ENCODE results near the gene GOLGA7B.

GOLGA7B gene

GRCh38 chr10:97811958-97812357 lies 37.7 kb upstream of the GOLGA7B start:
- DNase-seq = no peak
- no peaks in the 10 kb centered on the region for H3K36me3 ChIP-seq
- no peak overlapping the region for H3K4me3 ChIP-seq (ENCODE audit: low read depth, low read length)
- no peaks in the 10 kb centered on the region for H3K4me1 ChIP-seq
- TF ChIP-seq CTCF (IDR thresholded peaks at IDR 0.05; ENCODE audit: low read depth, low read length) = no peak
- H3K27me3 ChIP-seq = no peaks in the 10 kb centered on the region
- H3K9me3 ChIP-seq = no peaks in the 10 kb centered on the region

GRCh38 chr10:97812696-97813095 lies 36.9 kb upstream of the GOLGA7B start:
- Histone ChIP-seq H3K9me3 (no peaks in the 10 kb centered on the region), H3K4me1 (no peaks in the 10 kb centered on the region), H3K27me3 (no peaks in the 10 kb centered on the region), H3K4me3 (ENCODE audit: low read depth, low read length) (no peak overlapping the region), H3K36me3 (no peaks in the 10 kb centered on the region)
- no peak for TF ChIP-seq CTCF (IDR thresholded peaks at IDR 0.05; ENCODE audit: low read depth, low read length)
- DNase-seq = no peak

- no peak for TF ChIP-seq CTCF (IDR thresholded peaks at IDR 0.05; ENCODE audit: low read depth, low read length)
- no peaks in the 10 kb centered on the region for H3K36me3 ChIP-seq
- no peaks in the 10 kb centered on the region for H3K27me3 ChIP-seq
- no peaks in the 10 kb centered on the region for H3K9me3 ChIP-seq
- H3K4me1 ChIP-seq = no peaks in the 10 kb centered on the region
- DNase-seq = no peak
- no peak overlapping the region for H3K4me3 ChIP-seq (ENCODE audit: low read depth, low read length)
These were observed 36.3 kb upstream of the GOLGA7B start for GRCh38 chr10:97813311-97813710.

- no peak for TF ChIP-seq CTCF (IDR thresholded peaks at IDR 0.05; ENCODE audit: low read depth, low read length)
These were observed 34.6 kb upstream of the GOLGA7B start for GRCh38 chr10:97814996-97815395.

GRCh38 chr10:97816609-97817008 lies 33.0 kb upstream of the GOLGA7B start:
- DNase-seq = no peak
- Histone ChIP-seq H3K27me3 (no peaks in the 10 kb centered on the region), H3K4me1 (no peaks in the 10 kb centered on the region), H3K4me3 (ENCODE audit: low read depth, low read length) (no peak overlapping the region), H3K36me3 (no peaks in the 10 kb centered on the region), H3K9me3 (no peaks in the 10 kb centered on the region)
- no peak for TF ChIP-seq CTCF (IDR thresholded peaks at IDR 0.05; ENCODE audit: low read depth, low read length)

More at GRCh38 chr10:97814996-97815395, 34.6 kb upstream of the GOLGA7B start:
- DNase-seq = no peak
- Histone ChIP-seq H3K4me3 (ENCODE audit: low read depth, low read length) (no peak overlapping the region), H3K9me3 (no peaks in the 10 kb centered on the region), H3K4me1 (no peaks in the 10 kb centered on the region), H3K36me3 (no peaks in the 10 kb centered on the region), H3K27me3 (no peaks in the 10 kb centered on the region)

GRCh38 chr10:97818572-97818971 lies 31.1 kb upstream of the GOLGA7B start:
- TF ChIP-seq CTCF (IDR thresholded peaks at IDR 0.05; ENCODE audit: low read depth, low read length) = no peak
- DNase-seq = no peak
- no peak overlapping the region for H3K4me3 ChIP-seq (ENCODE audit: low read depth, low read length)
- H3K36me3 ChIP-seq = no peaks in the 10 kb centered on the region
- no peaks in the 10 kb centered on the region for H3K27me3 ChIP-seq
- H3K4me1 ChIP-seq = no peaks in the 10 kb centered on the region
- H3K9me3 ChIP-seq = no peaks in the 10 kb centered on the region
